SK-N-SH treated with all-trans-retinoic acid at 6 μM for 48 hours (cell line): ENCODE measurements around the gene ALB.
"Not testable (repeated sequence)": the region's sequence is repeated elsewhere in the genome, so short reads cannot be mapped to it uniquely, and the experiment has no call there.

Experiments
- ATAC-seq: fragments of 200-7000 bp; cut with Tn5 transposase; 3 replicates; pipeline ENCODE4 v1.9.1; 2020; ENCODE audit warnings: mild to moderate bottlenecking, moderate library complexity
- ARNTL ChIP-seq: fragments of 450-650 bp; formaldehyde crosslinking; IDR thresholded peaks from 2 replicates; pipeline ENCODE4 v1.5.0; 2020; ENCODE audit warnings: low read depth, mild to moderate bottlenecking, moderate library complexity, borderline replicate concordance
- CSDC2 ChIP-seq: fragments of 250-450 bp; sonication (Bioruptor Pico); IDR thresholded peaks from 2 replicates; pipeline ENCODE4 v1.5.0; 2020; ENCODE audit warnings: mild to moderate bottlenecking, moderate library complexity
- CSRNP3 ChIP-seq: fragments of 250-450 bp; sonication (Bioruptor Pico); IDR thresholded peaks from 2 replicates; pipeline ENCODE4 v1.5.1; 2021; ENCODE audit warnings: mild to moderate bottlenecking, moderate library complexity
- ESRRG ChIP-seq: fragments of 250-450 bp; sonication (Bioruptor Pico); IDR thresholded peaks from 2 replicates; pipeline ENCODE4 v1.6.1; 2021; ENCODE audit warnings: mild to moderate bottlenecking
- GLIS3 ChIP-seq: fragments of 250-450 bp; sonication (Bioruptor Pico); IDR thresholded peaks from 2 replicates; pipeline ENCODE4 v1.5.0; 2020; ENCODE audit warnings: mild to moderate bottlenecking, moderate library complexity
- ISL1 ChIP-seq: fragments of 250-450 bp; sonication (Bioruptor Pico); IDR thresholded peaks from 2 replicates; pipeline ENCODE4 v2.1.2; 2022; ENCODE audit warnings: mild to moderate bottlenecking, moderate library complexity
- OSR1 ChIP-seq: fragments of 250-450 bp; sonication (Bioruptor Pico); IDR thresholded peaks from 2 replicates; pipeline ENCODE4 v1.8.0; 2022; ENCODE audit warnings: moderate library complexity, mild to moderate bottlenecking, inconsistent platforms
- PATZ1 ChIP-seq: fragments of 250-450 bp; sonication (Bioruptor Pico); IDR thresholded peaks from 2 replicates; pipeline ENCODE4 v1.8.0; 2020; ENCODE audit warnings: mild to moderate bottlenecking, moderate library complexity, borderline replicate concordance
- POU6F1 ChIP-seq: fragments of 250-450 bp; sonication (Bioruptor Pico); IDR thresholded peaks from 2 replicates; pipeline ENCODE4 v1.8.0; 2021; ENCODE audit warnings: low read depth, mild to moderate bottlenecking, moderate library complexity, borderline replicate concordance
- PPARA ChIP-seq: fragments of 250-450 bp; sonication (Bioruptor Pico); IDR thresholded peaks from 2 replicates; pipeline ENCODE4 v1.5.0; 2020; ENCODE audit warnings: mild to moderate bottlenecking, borderline replicate concordance
- RARB ChIP-seq: fragments of 250-450 bp; sonication (Bioruptor Pico); IDR thresholded peaks from 2 replicates; pipeline ENCODE4 v1.8.0; 2021; ENCODE audit warnings: mild to moderate bottlenecking, moderate library complexity
- SNAI2 ChIP-seq: fragments of 250-450 bp; sonication (Bioruptor Pico); IDR thresholded peaks from 2 replicates; pipeline ENCODE4 v1.5.0; 2020; ENCODE audit warnings: mild to moderate bottlenecking, moderate library complexity
- TCF4 ChIP-seq: fragments of 250-450 bp; sonication (Bioruptor Pico); IDR thresholded peaks from 2 replicates; pipeline ENCODE4 v1.8.0; 2021; ENCODE audit warnings: mild to moderate bottlenecking, moderate library complexity, borderline replicate concordance
- TOX ChIP-seq: fragments of 250-450 bp; sonication (Bioruptor Pico); IDR thresholded peaks from 2 replicates; pipeline ENCODE4 v1.8.0; 2021; ENCODE audit warnings: mild to moderate bottlenecking, moderate library complexity, borderline replicate concordance
- TSHZ2 ChIP-seq: fragments of 250-450 bp; sonication (Bioruptor Pico); IDR thresholded peaks from 2 replicates; pipeline ENCODE4 v1.5.0; 2020; ENCODE audit warnings: mild to moderate bottlenecking, moderate library complexity
- ZC3H10 ChIP-seq: fragments of 250-450 bp; sonication (Bioruptor Pico); IDR thresholded peaks from 2 replicates; pipeline ENCODE4 v1.5.1; 2021; ENCODE audit warnings: mild to moderate bottlenecking, moderate library complexity
- ZFP3 ChIP-seq: fragments of 250-450 bp; sonication (Bioruptor Pico); IDR thresholded peaks from 2 replicates; pipeline ENCODE4 v1.5.0; 2020; ENCODE audit warnings: mild to moderate bottlenecking, moderate library complexity
- ZFP30 ChIP-seq: fragments of 450-650 bp; formaldehyde crosslinking; IDR thresholded peaks from 2 replicates; pipeline ENCODE4 v1.5.0; 2022; ENCODE audit warnings: mild to moderate bottlenecking, moderate library complexity
- ZNF565 ChIP-seq: fragments of 450-650 bp; formaldehyde crosslinking; conservative IDR thresholded peaks from 2 replicates; pipeline ENCODE4 v1.5.0; 2020; ENCODE audit warnings: low read depth, mild to moderate bottlenecking, moderate library complexity
- ZNF70 ChIP-seq: fragments of 450-650 bp; formaldehyde crosslinking; IDR thresholded peaks from 2 replicates; pipeline ENCODE4 v1.5.0; 2020; ENCODE audit warnings: mild to moderate bottlenecking, moderate library complexity
- ZNF8 ChIP-seq: fragments of 450-650 bp; formaldehyde crosslinking; IDR thresholded peaks from 2 replicates; pipeline ENCODE4 v1.5.0; 2020; ENCODE audit warnings: mild to moderate bottlenecking, moderate library complexity

Gene ALB

GRCh38 chr4:73404042-73404441 lies at the start of gene ALB:
ALB (plus strand) TSS chr4:73404287; CDS start chr4:73404328, 41 bp downstream.
- no peak for ATAC-seq
- TF ChIP-seq RARB (CRISPR knock-in tag), result no peak
- TF ChIP-seq CSRNP3, result no peak
- no peak for TF ChIP-seq PPARA (CRISPR knock-in tag)
- no peak for TF ChIP-seq ZNF70 (CRISPR knock-in tag)
- TF ChIP-seq ISL1, result no peak
- no peak for TF ChIP-seq POU6F1 (CRISPR knock-in tag)
- no peak for TF ChIP-seq TOX (CRISPR knock-in tag)
- TF ChIP-seq SNAI2 (CRISPR knock-in tag), result no peak
- TF ChIP-seq OSR1 (CRISPR knock-in tag), result no peak
- no peak for TF ChIP-seq ZC3H10 (CRISPR knock-in tag)
- no peak for TF ChIP-seq ZFP3 (CRISPR knock-in tag)
- no peak for TF ChIP-seq PATZ1
- no peak for TF ChIP-seq GLIS3 (CRISPR knock-in tag)

GRCh38 chr4:73357174-73357573 lies 46.9 kb upstream of the ALB start:
- not testable (repeated sequence) for ATAC-seq

- ATAC-seq, result not testable (repeated sequence)
Measured at GRCh38 chr4:73369506-73370199, 34.4 kb upstream of the ALB start.

GRCh38 chr4:73375328-73375741 lies 28.8 kb upstream of the ALB start:
- ATAC-seq, result no peak

More at GRCh38 chr4:73375328-73375741, 28.8 kb upstream of the ALB start:
- TF ChIP-seq ZNF8 (CRISPR knock-in tag), result no peak
- TF ChIP-seq ZC3H10 (CRISPR knock-in tag), result no peak
- TF ChIP-seq ZNF565 (CRISPR knock-in tag), result no peak
- no peak for TF ChIP-seq TCF4 (CRISPR knock-in tag)
- TF ChIP-seq PATZ1, result no peak
- TF ChIP-seq POU6F1 (CRISPR knock-in tag), result no peak
- TF ChIP-seq TSHZ2 (CRISPR knock-in tag), result no peak
- TF ChIP-seq CSRNP3, result no peak
- no peak for TF ChIP-seq CSDC2 (CRISPR knock-in tag)
- no peak for TF ChIP-seq ARNTL (CRISPR knock-in tag)
- TF ChIP-seq RARB (CRISPR knock-in tag), result no peak
- no peak for TF ChIP-seq ZFP30
- TF ChIP-seq PPARA (CRISPR knock-in tag), result no peak
- TF ChIP-seq SNAI2 (CRISPR knock-in tag), result no peak
- TF ChIP-seq OSR1 (CRISPR knock-in tag), result no peak
- no peak for TF ChIP-seq TOX (CRISPR knock-in tag)
- TF ChIP-seq GLIS3 (CRISPR knock-in tag), result no peak
- no peak for TF ChIP-seq ESRRG (CRISPR knock-in tag)
